ENCODE measurements around the gene CAPN11.
"Not testable (repeated sequence)": the region's sequence is repeated elsewhere in the genome, so short reads cannot be mapped to it uniquely, and the experiment has no call there.

The CAPN11 gene

DNA sequence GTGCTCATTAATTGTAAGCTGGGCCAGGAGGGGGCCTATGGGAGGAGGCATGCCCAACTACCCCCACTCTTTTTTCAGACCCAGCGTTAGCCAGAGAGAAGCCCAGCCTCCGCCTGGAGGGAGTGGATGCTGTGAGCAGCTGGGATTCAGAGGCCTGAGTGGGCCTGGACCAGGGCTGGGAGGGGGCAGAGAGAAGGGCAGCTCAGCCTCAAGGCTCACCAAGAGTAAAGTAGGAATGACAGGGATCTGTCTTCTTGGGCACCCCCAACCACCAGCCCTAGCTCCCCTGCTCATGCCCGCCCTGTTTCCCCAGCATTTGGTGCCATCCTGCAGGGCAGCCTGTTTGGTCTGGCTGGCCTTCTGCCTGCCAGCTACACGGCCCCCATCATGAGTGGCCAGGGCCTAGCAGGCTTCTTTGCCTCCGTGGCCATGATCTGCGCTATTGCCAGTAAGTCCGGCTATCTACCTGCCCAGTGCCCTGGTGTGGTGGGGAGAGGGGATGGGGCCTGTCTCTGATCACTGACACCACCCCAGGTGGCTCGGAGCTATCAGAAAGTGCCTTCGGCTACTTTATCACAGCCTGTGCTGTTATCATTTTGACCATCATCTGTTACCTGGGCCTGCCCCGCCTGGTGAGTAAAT is 71.5 kb downstream of the CAPN11 start:
- no peak for DNase-seq

GRCh38 chr6:44231426-44231825 is 72.8 kb downstream of the CAPN11 start:
- DNase-seq: not testable (repeated sequence)

DNA sequence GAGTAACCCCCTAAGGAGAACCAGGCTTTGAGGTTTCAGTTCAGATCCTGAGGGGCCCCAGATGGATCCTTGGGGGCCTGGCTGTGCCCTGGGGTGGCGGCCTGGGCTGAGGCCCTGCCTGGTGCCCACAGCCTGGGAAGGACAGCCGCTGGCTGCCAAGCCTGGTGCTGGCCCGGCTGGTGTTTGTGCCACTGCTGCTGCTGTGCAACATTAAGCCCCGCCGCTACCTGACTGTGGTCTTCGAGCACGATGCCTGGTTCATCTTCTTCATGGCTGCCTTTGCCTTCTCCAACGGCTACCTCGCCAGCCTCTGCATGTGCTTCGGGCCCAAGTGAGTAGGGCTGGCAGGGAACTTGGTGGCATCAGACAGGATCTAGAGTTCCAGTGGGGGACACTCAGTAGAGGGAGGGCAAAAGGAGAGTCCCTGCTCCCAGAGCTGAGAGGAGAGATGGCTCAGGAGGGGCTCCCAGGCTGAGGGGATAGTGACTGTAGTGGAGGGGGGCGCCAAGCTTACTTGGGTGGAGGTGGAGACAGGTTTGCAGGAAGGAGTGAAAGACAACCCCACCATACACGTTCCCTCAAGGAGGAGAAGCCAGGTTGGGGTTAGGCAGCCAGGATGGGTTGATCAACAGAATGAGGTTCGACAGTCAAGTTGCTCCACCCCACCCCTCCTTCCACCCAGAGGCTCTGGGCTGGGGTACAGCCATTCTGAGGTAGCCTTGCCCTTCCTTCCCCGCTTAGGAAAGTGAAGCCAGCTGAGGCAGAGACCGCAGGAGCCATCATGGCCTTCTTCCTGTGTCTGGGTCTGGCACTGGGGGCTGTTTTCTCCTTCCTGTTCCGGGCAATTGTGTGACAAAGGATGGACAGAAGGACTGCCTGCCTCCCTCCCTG is 74.3 kb downstream of the CAPN11 start:
- peak; percentile 53 for DNase-seq

GRCh38 chr6:44233567-44234100 is 75.0 kb downstream of the CAPN11 start:
- no peak for DNase-seq

All from hematopoietic multipotent progenitor cell treated with erythropoietin and hydrocortisone succinate and interleukin-3 and kit ligand, for 4 days (in vitro differentiated cells).